Mesodermal cell (in vitro differentiated cells): ENCODE results near the gene SLC5A12.
"Not testable (repeated sequence)": the region's sequence is repeated elsewhere in the genome, so short reads cannot be mapped to it uniquely, and the experiment has no call there.

ENCODE experiments used
- H3K27ac ChIP-seq: 2 replicates; pipeline ENCODE4 v1.7.0; 2013; ENCODE audit warnings: mild to moderate bottlenecking, low read depth, low read length, moderate library complexity; ENCODE audit not compliant: severe bottlenecking
- H3K36me3 ChIP-seq: 2 replicates; pipeline ENCODE4 v1.7.1; 2013; ENCODE audit warnings: mild to moderate bottlenecking, low read length, moderate library complexity; ENCODE audit not compliant: control insufficient read depth, insufficient read depth
- H3K4me1 ChIP-seq: one replicate; pipeline ENCODE4 v1.7.1; 2013; ENCODE audit warnings: mild to moderate bottlenecking, low read length; ENCODE audit not compliant: insufficient read depth, control insufficient read depth, poor library complexity, severe bottlenecking
- H3K4me3 ChIP-seq: 2 replicates; pipeline ENCODE4 v1.7.0; 2013; ENCODE audit warnings: low read length, control low read depth, mild to moderate bottlenecking; ENCODE audit not compliant: insufficient read depth, poor library complexity, severe bottlenecking; ENCODE audit errors: extremely low read depth
- H3K9me3 ChIP-seq: 2 replicates; pipeline ENCODE4 v1.7.1; 2013; ENCODE audit warnings: mild to moderate bottlenecking, low read length, moderate library complexity; ENCODE audit not compliant: control insufficient read depth
- WGBS, 2 experiments: methylation state at CpG; one replicate each; pipeline ENCODE4 v1.1.5; 2013; ENCODE audit warnings: missing lambda C conversion rate in 2 of 2; ENCODE audit not compliant: insufficient coverage in 2 of 2; 5-methylcytosine and 5-hydroxymethylcytosine counted together

The SLC5A12 gene

DNA sequence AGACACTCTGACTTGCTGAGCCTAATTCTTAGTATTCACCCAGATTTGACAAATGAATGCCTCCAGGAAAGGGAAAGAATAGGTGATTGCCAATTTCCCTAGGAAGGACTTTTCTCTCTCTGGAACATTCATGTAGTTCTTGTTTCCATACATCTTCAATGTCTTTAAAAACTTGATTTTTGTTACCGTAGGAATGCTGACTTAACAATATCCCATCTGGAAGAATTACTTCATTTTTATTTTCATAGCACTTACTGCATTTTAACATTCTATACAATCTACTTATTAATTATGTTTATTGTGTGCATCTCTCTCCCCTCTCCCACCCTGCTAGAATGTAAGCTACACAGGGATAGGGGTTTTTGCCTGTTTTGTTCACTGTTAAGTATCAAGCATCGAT is 66.6 kb downstream of the SLC5A12 start:
- no peaks in the 10 kb centered on the region for H3K9me3 ChIP-seq
- WGBS, 2 experiments, result no CpG with 5 or more reads among the region's 2 CpGs
- H3K4me1 ChIP-seq, result no peaks in the 10 kb centered on the region
- no peaks in the 10 kb centered on the region for H3K36me3 ChIP-seq
- H3K27ac ChIP-seq, result no peak overlapping the region
- no peak overlapping the region for H3K4me3 ChIP-seq

GRCh38 chr11:26651916-26652315 is 69.9 kb downstream of the SLC5A12 start:
- WGBS, 2 experiments, result 89 to 96% methylated on average over 6 of the region's 6 CpGs
- Histone ChIP-seq H3K27ac (no peak overlapping the region), H3K4me1 (no peaks in the 10 kb centered on the region), H3K4me3 (no peak overlapping the region), H3K36me3 (no peaks in the 10 kb centered on the region), H3K9me3 (no peaks in the 10 kb centered on the region)

- Histone ChIP-seq H3K4me1 (no peaks in the 10 kb centered on the region), H3K4me3 (no peak overlapping the region), H3K9me3 (no peaks in the 10 kb centered on the region), H3K27ac (no peak overlapping the region), H3K36me3 (no peaks in the 10 kb centered on the region)
- WGBS, 2 experiments, result 54 to 67% methylated on average over 3 to 4 of the region's 8 CpGs
These were observed 72.0 kb downstream of the SLC5A12 start for GRCh38 chr11:26649884-26650283.

DNA sequence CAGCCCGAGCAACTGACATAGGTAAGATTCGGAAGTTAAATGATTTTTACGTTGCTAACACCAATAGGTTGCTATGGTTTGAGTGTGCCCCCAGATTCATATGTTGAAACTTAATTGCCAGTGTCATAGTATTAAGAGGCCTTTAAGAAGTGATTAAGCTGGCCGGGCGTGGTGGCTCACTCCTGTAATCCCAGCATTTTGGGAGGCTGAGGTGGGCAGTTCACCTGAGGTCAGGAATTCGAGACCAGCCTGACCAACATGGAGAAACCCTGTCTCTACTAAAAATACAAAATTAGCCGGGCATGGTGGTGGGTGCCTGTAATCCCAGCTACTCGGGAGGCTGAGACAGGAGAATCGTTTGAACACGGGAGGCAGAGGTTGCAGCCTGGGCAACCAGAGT is 78.5 kb downstream of the SLC5A12 start:
- H3K9me3 ChIP-seq, H3K4me1 ChIP-seq, H3K36me3 ChIP-seq, H3K27ac ChIP-seq, H3K4me3 ChIP-seq: not testable (repeated sequence)
- WGBS, 2 experiments, result 88 to 94% methylated on average over 5 to 7 of the region's 10 CpGs

DNA sequence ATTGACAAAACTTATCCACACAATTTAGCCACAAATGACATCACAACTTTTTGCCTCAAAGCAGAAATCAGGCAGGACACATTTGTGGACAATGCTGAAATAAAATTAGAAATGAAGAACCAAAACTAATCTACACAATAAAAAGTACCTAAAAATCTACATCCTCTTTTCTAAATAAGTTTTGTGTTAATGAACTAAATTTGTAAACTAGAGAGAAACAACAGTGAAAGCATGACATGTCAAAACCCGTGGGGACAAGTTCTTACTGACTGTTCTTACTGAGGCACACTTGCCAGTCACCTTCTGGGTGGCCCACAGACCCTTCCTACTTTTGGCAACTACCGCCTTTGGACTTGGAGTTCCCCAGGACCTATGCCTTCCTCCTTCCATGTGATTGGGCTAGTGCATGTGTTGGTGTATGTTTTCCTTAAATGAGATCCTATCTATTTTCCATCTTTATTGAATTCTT is 89.1 kb downstream of the SLC5A12 start:
- H3K9me3 ChIP-seq, result no peaks in the 10 kb centered on the region
- no peaks in the 10 kb centered on the region for H3K4me1 ChIP-seq
- no peak overlapping the region for H3K27ac ChIP-seq
- H3K4me3 ChIP-seq, result no peak overlapping the region
- no peaks in the 10 kb centered on the region for H3K36me3 ChIP-seq
- WGBS, 2 experiments, result 58% methylated on average over 1 of the region's 2 CpGs; no CpG with 5 or more reads in 1 of the 2 experiments

DNA sequence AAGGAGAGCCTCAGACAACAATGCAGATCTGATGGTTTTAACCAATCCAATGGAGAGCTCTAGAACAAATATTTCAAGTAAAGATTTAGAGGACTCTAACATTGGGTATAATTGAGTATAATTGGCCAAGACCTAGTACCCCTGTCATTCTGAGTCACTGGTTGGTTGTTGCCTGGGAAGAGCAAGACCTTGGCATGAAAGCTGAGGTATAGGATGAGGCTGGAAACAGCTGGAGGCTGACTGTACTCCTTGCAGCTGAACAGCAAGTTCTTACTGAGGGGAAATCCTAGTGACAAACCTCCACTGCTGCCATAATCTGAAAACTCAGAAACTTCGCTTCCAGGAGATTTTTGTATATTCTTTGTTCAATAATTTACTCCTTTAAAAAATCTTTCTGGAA is 95.5 kb downstream of the SLC5A12 start:
- Histone ChIP-seq H3K9me3 (no peaks in the 10 kb centered on the region), H3K4me3 (no peak overlapping the region), H3K4me1 (peaks cover 7% of the 10 kb centered on the region), H3K27ac (no peak overlapping the region), H3K36me3 (no peaks in the 10 kb centered on the region)
- no CpG with 5 or more reads among the region's 1 CpG for WGBS, 2 experiments

GRCh38 chr11:26623076-26623659 is 98.7 kb downstream of the SLC5A12 start:
- Histone ChIP-seq H3K27ac (no peak overlapping the region), H3K4me1 (peaks cover 22% of the 10 kb centered on the region), H3K36me3 (no peaks in the 10 kb centered on the region), H3K9me3 (no peaks in the 10 kb centered on the region), H3K4me3 (no peak overlapping the region)
- WGBS, 2 experiments, result no CpG with 5 or more reads among the region's 2 CpGs

- WGBS, 2 experiments, result 84 to 94% methylated on average over 2 of the region's 2 CpGs
- Histone ChIP-seq H3K4me1 (peaks cover 22% of the 10 kb centered on the region), H3K4me3 (no peak overlapping the region), H3K9me3 (no peaks in the 10 kb centered on the region), H3K27ac (no peak overlapping the region), H3K36me3 (no peaks in the 10 kb centered on the region)
These were observed 99.7 kb downstream of the SLC5A12 start for GRCh38 chr11:26622181-26622580.

- Histone ChIP-seq H3K36me3 (no peaks in the 10 kb centered on the region), H3K9me3 (no peaks in the 10 kb centered on the region), H3K27ac (peak overlapping the region; percentile 80)
These were observed 100.7 kb downstream of the SLC5A12 start for GRCh38 chr11:26621132-26621531.

DNA sequence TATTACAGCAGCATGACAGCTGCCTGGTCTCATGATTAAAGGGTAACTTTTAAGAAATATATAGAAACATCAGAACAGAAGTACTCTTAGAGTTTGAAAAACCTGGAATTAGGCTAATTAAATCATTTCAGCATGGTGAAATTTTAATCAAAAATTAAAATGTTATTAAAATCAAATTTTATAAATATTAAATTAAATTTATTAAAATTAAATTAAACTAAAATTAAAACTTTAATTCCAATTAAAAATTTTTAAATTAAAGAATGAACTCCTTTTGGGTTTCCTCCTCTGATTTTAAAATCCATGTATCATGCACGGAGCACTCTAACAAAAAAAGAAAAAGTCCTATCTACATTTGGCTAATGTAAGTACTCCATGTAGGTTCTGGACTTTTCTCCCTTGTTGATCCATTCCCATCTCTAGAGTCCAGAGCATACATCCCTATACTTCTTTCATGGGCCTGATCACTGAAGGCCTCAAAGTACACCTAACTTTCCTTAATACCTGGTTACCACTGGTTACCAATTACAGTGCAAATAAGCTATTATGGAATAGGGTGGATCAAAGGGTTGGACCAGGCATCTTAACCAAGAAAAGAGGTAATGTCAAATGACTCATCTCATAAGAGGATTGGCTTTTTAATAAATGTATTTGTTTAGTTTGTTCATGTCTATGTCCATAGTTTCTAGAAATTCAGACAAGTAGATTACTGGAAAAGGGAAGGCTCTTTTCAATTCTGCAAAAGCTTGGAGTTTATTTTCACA is 101.4 kb downstream of the SLC5A12 start:
- WGBS, 2 experiments, result 83% methylated on average over 1 of the region's 1 CpG; no CpG with 5 or more reads in 1 of the 2 experiments
- Histone ChIP-seq H3K9me3 (no peaks in the 10 kb centered on the region), H3K4me1 (peaks cover 22% of the 10 kb centered on the region), H3K27ac (peak overlapping the region; percentile 80), H3K4me3 (no peak overlapping the region), H3K36me3 (no peaks in the 10 kb centered on the region)

More at GRCh38 chr11:26621132-26621531, 100.7 kb downstream of the SLC5A12 start:
- H3K4me3 ChIP-seq, result no peak overlapping the region
- peaks cover 22% of the 10 kb centered on the region for H3K4me1 ChIP-seq

GRCh38 chr11:26618441-26618840 is 103.4 kb downstream of the SLC5A12 start:
- Histone ChIP-seq H3K4me1 (peaks cover 22% of the 10 kb centered on the region), H3K27ac (peak overlapping the region; percentile 66), H3K4me3 (no peak overlapping the region), H3K9me3 (no peaks in the 10 kb centered on the region), H3K36me3 (no peaks in the 10 kb centered on the region)
- WGBS, 2 experiments, result no CpG with 5 or more reads among the region's 1 CpG
